GM18907 (cell line): ENCODE data around the gene DLAT.
A peak's percentile ranks its signal among the peaks of the same experiment; 100 is the strongest.
"Not testable (repeated sequence)": the region's sequence is repeated elsewhere in the genome, so short reads cannot be mapped to it uniquely, and the experiment has no call there.

Source experiments
- ATAC-seq: cut with Tn5 transposase; IDR thresholded peaks from one replicate; pipeline ENCODE4 v1.9.1; 2021; ENCODE audit warnings: mild to moderate bottlenecking, moderate library complexity; ENCODE audit not compliant: unreplicated experiment

Gene DLAT

DNA sequence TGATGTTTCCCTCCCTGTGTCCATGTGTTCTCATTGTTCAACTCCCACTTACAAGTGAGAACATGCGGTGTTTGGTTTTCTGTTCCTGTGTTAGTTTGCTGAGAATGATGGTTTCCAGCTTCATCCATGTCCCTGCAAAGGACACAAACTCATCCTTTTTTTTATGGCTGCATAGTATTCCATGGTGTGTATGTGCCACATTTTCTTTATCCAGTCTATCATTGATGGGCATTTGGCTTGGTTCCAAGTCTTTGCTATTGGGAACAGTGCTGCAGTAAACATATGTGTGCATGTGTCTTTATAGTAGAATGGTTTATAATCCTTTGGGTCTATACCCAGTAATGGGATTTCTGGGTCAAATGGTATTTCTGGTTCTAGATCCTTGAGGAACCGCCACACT is 21.4 kb downstream of the DLAT start:
- ATAC-seq = not testable (repeated sequence)

DNA sequence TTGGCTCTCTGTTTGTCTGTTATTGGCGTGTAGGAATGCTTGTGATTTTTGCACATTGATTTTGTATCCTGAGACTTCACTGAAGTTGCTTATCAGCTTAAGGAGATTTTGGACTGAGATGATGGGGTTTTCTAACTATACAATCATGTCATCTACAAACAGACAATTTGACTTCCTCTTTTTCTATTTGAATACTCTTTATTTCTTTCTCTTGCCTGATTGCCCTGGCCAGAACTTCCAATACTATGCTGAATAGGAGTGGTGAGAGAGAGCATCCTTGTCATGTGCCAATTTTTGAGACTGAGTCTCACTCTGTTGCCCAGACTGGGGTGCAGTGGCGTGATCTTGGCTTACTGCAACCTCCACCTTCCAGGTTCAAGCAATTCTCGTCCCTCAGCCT is 23.0 kb downstream of the DLAT start:
- not testable (repeated sequence) for ATAC-seq

DNA sequence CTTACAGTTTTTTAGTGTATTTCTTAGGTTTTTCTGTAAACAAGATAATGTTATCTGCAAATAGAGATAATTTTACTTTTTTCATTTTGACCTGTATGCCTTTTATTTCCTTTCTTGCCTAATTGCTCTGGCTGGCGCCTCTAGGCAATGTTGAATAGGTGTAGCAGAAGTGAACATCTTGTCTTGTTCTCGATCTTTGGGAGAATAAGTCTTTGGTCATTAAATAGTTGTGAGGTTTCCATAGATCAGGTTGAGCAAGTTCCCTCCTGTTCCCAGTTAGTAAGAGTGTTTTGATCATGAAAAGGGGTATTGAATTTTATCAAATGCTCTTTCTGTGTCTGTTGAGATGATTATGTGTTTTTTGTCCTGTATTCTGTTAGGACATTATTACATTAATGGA is 24.6 kb downstream of the DLAT start:
- no peak for ATAC-seq

GRCh38 chr11:112050721-112051120 is 25.5 kb downstream of the DLAT start:
- peak; percentile 79 for ATAC-seq

DNA sequence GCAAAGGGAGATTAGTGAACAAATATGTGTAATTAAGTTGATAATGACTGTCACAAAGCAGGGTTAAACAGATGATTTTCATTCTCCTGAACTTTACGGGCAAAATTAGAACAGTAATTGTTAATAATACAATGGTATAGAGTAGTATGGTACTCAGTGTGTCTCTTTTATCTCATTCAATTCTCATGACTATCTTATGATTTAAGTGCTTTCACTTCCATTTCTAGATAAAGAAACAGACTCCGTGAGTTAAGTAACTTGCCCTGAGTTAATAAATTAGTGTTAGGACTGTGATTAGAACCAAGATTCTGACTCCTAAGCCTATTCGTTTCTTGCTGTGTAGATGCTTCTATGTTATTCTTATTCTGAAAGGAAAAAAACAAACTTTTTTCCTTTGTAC is 26.6 kb downstream of the DLAT start:
- peak; percentile 48 for ATAC-seq

GRCh38 chr11:112057170-112057569 is 32.0 kb downstream of the DLAT start:
- no peak for ATAC-seq

DNA sequence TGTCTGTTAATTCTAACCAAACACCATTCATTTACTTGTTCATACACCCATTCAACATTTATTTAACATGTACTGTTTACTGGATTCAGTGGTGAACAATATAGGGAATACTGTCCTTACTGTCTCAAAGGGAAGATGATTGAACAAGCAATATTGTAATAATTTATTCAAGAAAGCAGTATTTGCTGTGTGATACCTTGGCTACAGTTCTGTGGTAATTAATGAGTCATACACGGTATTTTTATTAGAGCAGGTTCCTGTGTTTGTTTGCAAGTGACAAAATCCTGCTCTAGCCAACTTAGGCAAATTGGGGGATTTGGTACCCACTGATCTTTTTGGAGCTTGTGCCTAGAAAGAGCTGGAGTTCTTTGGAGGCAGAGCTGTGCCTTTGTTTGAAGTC is 32.9 kb downstream of the DLAT start:
- no peak for ATAC-seq

- no peak for ATAC-seq
Measured at GRCh38 chr11:112062923-112063322, 37.7 kb downstream of the DLAT start.

DNA sequence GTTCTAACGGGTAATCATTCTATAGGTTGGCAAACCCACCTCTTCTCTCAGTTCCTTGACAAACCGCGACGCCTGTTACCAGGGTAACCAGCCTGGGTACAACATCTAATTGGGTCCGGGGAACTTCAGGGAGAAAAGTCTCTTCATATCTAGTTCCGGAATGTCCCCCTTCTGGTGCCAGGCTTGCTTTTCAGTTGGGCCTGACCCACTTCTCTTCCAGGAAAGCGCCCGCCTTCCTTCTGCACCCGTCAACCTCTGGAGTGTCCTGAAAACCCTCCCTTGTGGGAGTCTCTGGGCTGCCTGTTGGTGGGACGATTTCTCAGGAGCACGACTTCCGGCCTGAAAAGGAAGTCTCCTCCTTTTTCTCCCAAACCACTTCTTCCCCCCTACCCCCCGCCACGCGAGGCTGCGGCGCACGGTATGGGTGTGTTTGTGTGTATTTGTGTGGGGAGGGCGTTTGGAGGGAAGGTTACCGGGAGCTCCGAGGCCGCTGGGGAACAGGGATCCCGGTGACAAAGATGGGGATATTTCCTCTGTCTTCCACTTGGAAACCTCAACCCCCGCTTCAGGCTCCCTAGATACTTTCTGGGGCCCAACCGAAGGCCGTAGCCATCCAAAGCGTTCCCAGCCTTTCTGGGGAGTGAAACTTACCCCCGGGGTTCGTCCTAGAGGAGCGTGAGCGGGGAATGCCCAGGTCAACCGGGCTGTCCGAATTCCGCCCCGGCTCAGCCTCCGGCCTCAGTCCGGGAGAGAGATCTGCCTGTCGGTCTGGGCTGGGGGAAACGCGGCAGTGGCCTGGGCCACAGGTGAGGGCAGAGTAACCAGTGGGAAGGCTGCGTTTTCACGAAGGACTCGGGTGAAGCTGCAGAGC is 49.0 kb downstream of the DLAT start, which contains the start of the genes NKAPD1 and PIH1D2:
NKAPD1 (plus strand) TSS at position 359 of the 871 bp plus-strand sequence. CDS start 1,276 bp downstream, outside the sequence.
PIH1D2 (minus strand) TSS at position 77 of the 871 bp plus-strand sequence. CDS start 843 bp downstream, outside the sequence.
- peak; percentile 91 for ATAC-seq

DNA sequence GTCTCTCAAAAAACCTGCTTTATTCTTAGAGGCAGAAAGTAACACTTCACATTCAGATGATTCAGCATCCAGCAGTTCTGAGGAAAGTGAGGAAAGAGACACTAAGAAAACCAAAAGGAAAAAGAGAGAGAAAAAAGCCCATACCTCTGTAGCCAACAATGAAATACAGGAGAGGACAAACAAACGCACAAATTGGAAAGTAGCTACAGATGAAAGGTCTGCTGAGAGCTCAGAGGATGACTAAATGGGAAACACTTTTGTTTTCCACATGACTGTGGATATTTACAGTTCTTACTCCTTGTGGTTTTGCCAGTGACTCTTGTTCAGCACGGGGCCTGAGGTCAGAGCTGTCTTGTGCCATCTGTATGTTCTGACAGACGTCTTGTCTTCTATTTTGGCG is 57.5 kb downstream of the DLAT start:
- no peak for ATAC-seq

GRCh38 chr11:112085822-112086421 is 60.7 kb downstream of the DLAT start:
- ATAC-seq = peak; percentile 22

GRCh38 chr11:112086422-112087191 is 61.4 kb downstream of the DLAT start, which contains the start of the genes SDHD and TIMM8B:
Gene SDHD (plus strand): TSS chr11:112086873. CDS start chr11:112086908, 35 bp downstream.
Gene TIMM8B (minus strand): TSS chr11:112086756. CDS start chr11:112086723, 33 bp downstream.
- peak; percentile 87 for ATAC-seq

DNA sequence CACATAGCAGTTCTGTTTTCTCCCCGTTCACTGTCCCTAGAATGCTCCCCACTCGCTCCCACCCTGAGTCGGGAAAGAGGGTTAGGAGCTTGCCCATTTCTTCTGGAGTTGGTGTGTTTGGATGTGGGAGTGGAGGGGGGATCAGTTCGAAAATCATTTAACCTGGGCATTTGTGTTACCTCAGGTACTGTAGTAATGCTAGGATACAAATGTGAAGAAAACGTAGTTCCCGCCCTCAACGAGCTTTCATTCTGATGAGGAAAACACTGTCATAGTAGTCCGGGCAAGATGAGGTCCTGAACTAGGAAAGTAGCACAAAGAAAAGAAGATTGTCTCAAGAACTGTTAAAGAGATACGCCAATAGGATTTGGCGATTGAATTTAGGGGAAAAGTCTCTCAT is 62.0 kb downstream of the DLAT start:
- ATAC-seq = peak; percentile 16

DNA sequence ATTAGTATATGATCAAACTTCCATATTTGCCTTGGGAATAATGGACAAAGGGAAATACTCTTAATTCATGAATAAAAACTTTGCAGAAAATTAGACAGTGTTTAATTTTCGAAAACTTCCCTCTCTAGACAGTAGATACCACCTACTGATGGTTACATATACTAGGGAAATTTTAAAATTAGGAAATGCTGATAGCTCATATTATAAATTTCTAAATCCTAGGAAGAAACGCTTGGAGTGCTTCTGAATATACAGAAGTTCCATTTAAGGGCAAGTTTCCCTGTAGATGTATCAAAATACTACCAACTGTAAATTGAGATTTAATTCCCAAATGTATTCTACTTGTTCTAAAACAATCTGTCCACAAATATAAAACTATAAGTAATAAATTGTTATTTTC is 70.1 kb downstream of the DLAT start:
- ATAC-seq = not testable (repeated sequence)

GRCh38 chr11:112096194-112096593 is 71.0 kb downstream of the DLAT start:
- ATAC-seq = no peak

- ATAC-seq = no peak
Measured at GRCh38 chr11:112097734-112098528, 72.7 kb downstream of the DLAT start.

- ATAC-seq = no peak
Measured at GRCh38 chr11:112100462-112100861, 75.3 kb downstream of the DLAT start.

- ATAC-seq = no peak
Measured at GRCh38 chr11:112103446-112103845, 78.2 kb downstream of the DLAT start.

GRCh38 chr11:112106070-112106469 is 80.9 kb downstream of the DLAT start:
- no peak for ATAC-seq
